OCI-LY1 (cell line): Measurements from ENCODE around the gene SIRT7.

Experiments used
- CTCF ChIP-seq: fragments of 200-600 bp; sonication (generic), shearing (Covaris generic); IDR thresholded peaks from 2 replicates; pipeline ENCODE4 v1.5.1; 2017; ENCODE audit warnings: mild to moderate bottlenecking, antibody characterized with exemption, low read length, moderate library complexity, mixed read lengths
- EZH2 ChIP-seq: fragments of 200-600 bp; sonication (generic), shearing (Covaris generic); IDR thresholded peaks from 2 replicates; pipeline ENCODE4 v1.8.0; 2017; ENCODE audit warnings: borderline replicate concordance, mixed run types, mild to moderate bottlenecking, antibody characterized with exemption, low read length, moderate library complexity, mixed read lengths

- TF ChIP-seq CTCF, result no peak
- TF ChIP-seq EZH2, result no peak
Measured at GRCh38 chr17:81921996-81922565, 4.1 kb upstream of the SIRT7 start.
